Lower lobe of right lung (tissue), 2 donors: ENCODE measurements around the gene PDCD2L. TPM values are rescaled to one million over a fixed set of nuclear protein-coding genes. Genes with fewer than 3 reads are reported as not detected.

ENCODE experiments used
- ATAC-seq, 2 donors: fragments of 200-7000 bp; cut with Tn5 transposase; one replicate each; pipeline ENCODE4 v1.9.1; 2020 to 2022; ENCODE audit warnings: mild to moderate bottlenecking in 2 of 2, moderate library complexity in 2 of 2
- DNase-seq: peaks from one replicate; pipeline ENCODE4 v3.0.0-alpha.2; 2020
- H3K27ac ChIP-seq: fragments of 200-600 bp; one replicate; pipeline ENCODE4 v1.8.0; 2022
- H3K27me3 ChIP-seq: fragments of 200-600 bp; one replicate; pipeline ENCODE4 v1.8.0; 2022; ENCODE audit warnings: low read depth
- H3K36me3 ChIP-seq: fragments of 200-600 bp; one replicate; pipeline ENCODE4 v1.8.0; 2022; ENCODE audit warnings: mild to moderate bottlenecking
- H3K4me1 ChIP-seq: fragments of 200-600 bp; one replicate; pipeline ENCODE4 v1.8.0; 2022
- H3K4me3 ChIP-seq: fragments of 200-600 bp; one replicate; pipeline ENCODE4 v1.8.0; 2022; ENCODE audit warnings: mild to moderate bottlenecking
- H3K9me3 ChIP-seq: fragments of 200-600 bp; one replicate; pipeline ENCODE4 v1.8.0; 2022
- CTCF ChIP-seq: fragments of 200-600 bp; IDR thresholded peaks from one replicate; pipeline ENCODE4 v1.8.0; 2022; ENCODE audit warnings: antibody characterized with exemption, mild to moderate bottlenecking
- intact Hi-C: fragments of 100-400 bp; cut with DNase I; formaldehyde crosslinking; loops from one replicate; pipeline ENCODE4 v1.11.0; 2022
- total RNA-seq: library from RNA; stranded (reverse); fragmentation: NEBNext Ultra II Directional; extraction: Animal tissue kit (Norgen Biotek cat#: 25700); gene quantifications from one replicate; pipeline ENCODE4 v1.2.1, GENCODE V29; 2021
- donor health status: DM: no; HTN: yes; CAD: no; lungs with severe emphysema.

The PDCD2L gene
- total RNA-seq, 1 donor from 2014 or later = 8.7 TPM

GRCh38 chr19:34426096-34426661 is 22.0 kb downstream of the PDCD2L start:
- intact Hi-C loops = no loop called here
- Histone ChIP-seq H3K9me3 (no peaks in the 10 kb centered on the region), H3K27me3 (no peaks in the 10 kb centered on the region), H3K4me3 (no peak overlapping the region), H3K4me1 (peaks cover 30% of the 10 kb centered on the region), H3K36me3 (peaks cover 18% of the 10 kb centered on the region), H3K27ac (no peak overlapping the region)
- ATAC-seq = no peak
- TF ChIP-seq CTCF = no peak
- no peak for DNase-seq

GRCh38 chr19:34428549-34429285 is 24.5 kb downstream of the PDCD2L start:
- Histone ChIP-seq H3K4me3 (peak overlapping the region; percentile 77), H3K36me3 (peaks cover 17% of the 10 kb centered on the region), H3K27me3 (no peaks in the 10 kb centered on the region), H3K27ac (peak overlapping the region; percentile 84), H3K4me1 (peaks cover 41% of the 10 kb centered on the region), H3K9me3 (no peaks in the 10 kb centered on the region)
- intact Hi-C loops = no loop called here
- ATAC-seq = peak; percentile 85 to 90
- peak; percentile 59 for DNase-seq
- no peak for TF ChIP-seq CTCF

GRCh38 chr19:34429553-34429952 is 25.4 kb downstream of the PDCD2L start:
- no peaks in the 10 kb centered on the region for H3K27me3 ChIP-seq
- no peak for ATAC-seq
- no peaks in the 10 kb centered on the region for H3K9me3 ChIP-seq
- intact Hi-C loops = no loop called here
- peak overlapping the region; percentile 84 for H3K27ac ChIP-seq
- peak overlapping the region; percentile 77 for H3K4me3 ChIP-seq
- peaks cover 41% of the 10 kb centered on the region for H3K4me1 ChIP-seq
- no peak for DNase-seq
- no peak for TF ChIP-seq CTCF
- peaks cover 22% of the 10 kb centered on the region for H3K36me3 ChIP-seq

GRCh38 chr19:34430738-34431625 is 26.8 kb downstream of the PDCD2L start:
- H3K9me3 ChIP-seq = no peaks in the 10 kb centered on the region
- no peak for DNase-seq
- peaks cover 36% of the 10 kb centered on the region for H3K36me3 ChIP-seq
- intact Hi-C loops = no loop called here
- peak; percentile 62 for TF ChIP-seq CTCF
- H3K27me3 ChIP-seq = no peaks in the 10 kb centered on the region
- ATAC-seq = no peak
- no peak overlapping the region for H3K27ac ChIP-seq
- peak overlapping the region; percentile 77 for H3K4me3 ChIP-seq
- peaks cover 41% of the 10 kb centered on the region for H3K4me1 ChIP-seq

- no peak for DNase-seq
- TF ChIP-seq CTCF = no peak
Measured at GRCh38 chr19:34431681-34432402, 27.6 kb downstream of the PDCD2L start.

More at GRCh38 chr19:34431681-34432402, 27.6 kb downstream of the PDCD2L start:
- Histone ChIP-seq H3K4me1 (peaks cover 41% of the 10 kb centered on the region), H3K27me3 (no peaks in the 10 kb centered on the region), H3K9me3 (no peaks in the 10 kb centered on the region), H3K36me3 (peaks cover 45% of the 10 kb centered on the region), H3K27ac (peak overlapping the region; percentile 14), H3K4me3 (no peak overlapping the region)
- intact Hi-C loops = no loop called here
- ATAC-seq = no peak
